Smooth muscle cell (in vitro differentiated cells): ENCODE results near the gene TTC19. TPM values are rescaled to one million over a fixed set of nuclear protein-coding genes. Genes with fewer than 3 reads are reported as not detected.

ENCODE experiments used
- DNase-seq: peaks from one replicate; lab custom pipeline; 2025; ENCODE audit not compliant: unreplicated experiment; lab: John Stamatoyannopoulos, UW
- H2AFZ ChIP-seq: fragments of 200-600 bp; sonication (generic); 2 replicates; pipeline ENCODE4 v1.6.0; 2016; ENCODE audit warnings: antibody characterized with exemption, low read depth, mild to moderate bottlenecking
- H3F3A ChIP-seq: fragments of 200-600 bp; sonication (generic); 2 replicates; pipeline ENCODE4 v1.6.0; 2017; ENCODE audit warnings: antibody characterized with exemption, low read depth
- H3K27ac ChIP-seq: fragments of 200-600 bp; sonication (generic); 2 replicates; pipeline ENCODE4 v1.5.1; 2016; ENCODE audit warnings: low read depth, mild to moderate bottlenecking
- H3K27me3 ChIP-seq: fragments of 200-600 bp; sonication (generic); 2 replicates; pipeline ENCODE4 v1.6.1; 2016; ENCODE audit warnings: low read depth, mild to moderate bottlenecking
- H3K36me3 ChIP-seq: fragments of 200-600 bp; sonication (generic); 2 replicates; pipeline ENCODE4 v1.5.1; 2016; ENCODE audit warnings: low read depth
- H3K4me1 ChIP-seq: fragments of 200-600 bp; sonication (generic); 2 replicates; pipeline ENCODE4 v1.5.1; 2016; ENCODE audit warnings: low read depth
- H3K4me2 ChIP-seq: fragments of 200-600 bp; sonication (generic); 2 replicates; pipeline ENCODE4 v1.6.0; 2016; ENCODE audit warnings: mild to moderate bottlenecking
- H3K4me3 ChIP-seq: fragments of 200-600 bp; sonication (generic); 2 replicates; pipeline ENCODE4 v1.5.1; 2016; ENCODE audit warnings: mild to moderate bottlenecking
- H3K79me2 ChIP-seq: fragments of 200-600 bp; sonication (generic); 2 replicates; pipeline ENCODE4 v1.6.0; 2016; ENCODE audit warnings: low read depth, mild to moderate bottlenecking
- H3K9ac ChIP-seq: fragments of 200-600 bp; sonication (generic); 2 replicates; pipeline ENCODE4 v1.6.0; 2016; ENCODE audit warnings: low read depth
- H3K9me3 ChIP-seq: fragments of 200-600 bp; sonication (generic); replicated peaks from 2 replicates; pipeline ENCODE4 v1.5.1; 2016; ENCODE audit warnings: low read depth
- H4K20me1 ChIP-seq: fragments of 200-600 bp; sonication (generic); 2 replicates; pipeline ENCODE4 v1.6.0; 2016; ENCODE audit warnings: low read depth
- CTCF ChIP-seq: fragments of 200-600 bp; sonication (generic); IDR thresholded peaks from 2 replicates; pipeline ENCODE4 v1.5.1; 2017; ENCODE audit warnings: borderline replicate concordance, mild to moderate bottlenecking, antibody characterized with exemption; ENCODE audit not compliant: insufficient read depth, poor library complexity, severe bottlenecking
- WGBS: methylation state at CpG from one replicate; pipeline ENCODE4 v1.1.7; 2016; ENCODE audit warnings: low lambda C conversion rate; 5-methylcytosine and 5-hydroxymethylcytosine counted together
- polyA plus RNA-seq: library from polyadenylated mRNA; unstranded; fragments of >200 nt; fragmentation: Nextera tagmentation; extraction: Ambion mirVana; gene quantifications from 2 replicates; pipeline ENCODE4 v1.2.1, GENCODE V29; 2016
- total RNA-seq: library from RNA; depleted of rRNA; stranded (reverse); fragments of >200 nt; gene quantifications from 2 replicates; pipeline ENCODE4 v1.2.3, GENCODE V29; 2014

The TTC19 gene
- total and polyA plus RNA-seq, 2 experiments from 2014 or later: 17.4 to 38.7 TPM

- Histone ChIP-seq H3K4me3 (no peak overlapping the region), H3K36me3 (peaks cover 31% of the 10 kb centered on the region), H3F3A (no peaks in the 10 kb centered on the region), H4K20me1 (no peaks in the 10 kb centered on the region), H3K4me2 (no peak overlapping the region), H3K9ac (no peak overlapping the region), H3K79me2 (no peaks in the 10 kb centered on the region), H3K27ac (no peak overlapping the region), H2AFZ (no peak overlapping the region), H3K27me3 (no peaks in the 10 kb centered on the region), H3K4me1 (no peaks in the 10 kb centered on the region), H3K9me3 (no peaks in the 10 kb centered on the region)
- no peak for DNase-seq
- no peak for TF ChIP-seq CTCF
Measured at GRCh38 chr17:16068323-16068722, 68.7 kb downstream of the TTC19 start.

GRCh38 chr17:16072031-16072430 lies 72.4 kb downstream of the TTC19 start:
- no peak for TF ChIP-seq CTCF
- Histone ChIP-seq H3K27ac (no peak overlapping the region), H2AFZ (no peak overlapping the region), H3F3A (no peaks in the 10 kb centered on the region), H3K4me3 (no peak overlapping the region), H3K9me3 (no peaks in the 10 kb centered on the region), H3K4me2 (no peak overlapping the region), H3K9ac (no peak overlapping the region), H4K20me1 (peaks cover 10% of the 10 kb centered on the region), H3K4me1 (no peaks in the 10 kb centered on the region), H3K27me3 (no peaks in the 10 kb centered on the region), H3K79me2 (no peaks in the 10 kb centered on the region), H3K36me3 (peaks cover 34% of the 10 kb centered on the region)
- DNase-seq: no peak
- 97% methylated on average over 1 of the region's 1 CpG for WGBS

- no peak for TF ChIP-seq CTCF
- 95% methylated on average over 4 of the region's 4 CpGs for WGBS
- H3K79me2 ChIP-seq: no peaks in the 10 kb centered on the region
- H3K27me3 ChIP-seq: no peaks in the 10 kb centered on the region
- H3K9ac ChIP-seq: no peak overlapping the region
- no peaks in the 10 kb centered on the region for H3K9me3 ChIP-seq
- no peak overlapping the region for H3K4me3 ChIP-seq
- no peak overlapping the region for H3K27ac ChIP-seq
- peaks cover 30% of the 10 kb centered on the region for H3K36me3 ChIP-seq
- H3F3A ChIP-seq: no peaks in the 10 kb centered on the region
- no peak overlapping the region for H3K4me2 ChIP-seq
- peaks cover 10% of the 10 kb centered on the region for H4K20me1 ChIP-seq
- no peak overlapping the region for H2AFZ ChIP-seq
- H3K4me1 ChIP-seq: no peaks in the 10 kb centered on the region
- no peak for DNase-seq
Measured at GRCh38 chr17:16073845-16074244, 74.2 kb downstream of the TTC19 start.

GRCh38 chr17:16074423-16074822 lies 74.8 kb downstream of the TTC19 start:
- no peak overlapping the region for H3K4me3 ChIP-seq
- H3K4me2 ChIP-seq: no peak overlapping the region
- H4K20me1 ChIP-seq: peaks cover 10% of the 10 kb centered on the region
- H3K9ac ChIP-seq: no peak overlapping the region
- no peaks in the 10 kb centered on the region for H3K9me3 ChIP-seq
- H3K36me3 ChIP-seq: peaks cover 34% of the 10 kb centered on the region
- no peak for DNase-seq
- H3K79me2 ChIP-seq: no peaks in the 10 kb centered on the region
- WGBS: 93% methylated on average over 3 of the region's 3 CpGs
- no peaks in the 10 kb centered on the region for H3K27me3 ChIP-seq
- no peak overlapping the region for H3K27ac ChIP-seq
- TF ChIP-seq CTCF: no peak
- H3F3A ChIP-seq: no peaks in the 10 kb centered on the region
- H2AFZ ChIP-seq: no peak overlapping the region
- H3K4me1 ChIP-seq: no peaks in the 10 kb centered on the region
